Measurements from ENCODE around the gene SLC9A1. TPM values are rescaled to one million over a fixed set of nuclear protein-coding genes. Genes with fewer than 3 reads are reported as not detected.

SLC9A1 gene
- total RNA-seq, 1 experiment from 2014 or later = 21.7 TPM

- no peak overlapping the region for H3K9ac ChIP-seq (ENCODE audit: low read length)
- ChIA-PET CTCF (interaction anchor here (0.9 to 1.4 kb wide), 4 partner anchors 9 to 188 kb away, joined by 3 read pairs; partner anchors contain the start of gene SLC9A1), POLR2A (interaction anchor here (1.3 kb wide), 1 partner anchor 46 kb away, joined by 4 read pairs; the partner anchor contains the start of gene SLC9A1), RAD21 (ENCODE audit: low non-redundant PET in 1 of 2, low total read pairs in 2 of 2, uncharacterized antibody in 2 of 2, unreplicated experiment in 2 of 2) (no interaction called here)
- TF ChIP-seq ZFX (IDR thresholded peaks at IDR 0.05) = no peak
- TF ChIP-seq POLR2AphosphoS5 (IDR thresholded peaks at IDR 0.05; ENCODE audit: low read depth, low read length) = no peak
- TF ChIP-seq ZBTB33 (IDR thresholded peaks at IDR 0.05; ENCODE audit: extremely low read depth, insufficient replicate concordance, low read length) = no peak
- no peak for TF ChIP-seq FOSL1 (IDR thresholded peaks at IDR 0.05; ENCODE audit: low read depth)
- TF ChIP-seq ZNF274 (IDR thresholded peaks at IDR 0.05; ENCODE audit: low read depth, low read length) = no peak
- no peak for TF ChIP-seq RAD21 (IDR thresholded peaks at IDR 0.05; ENCODE audit: low read depth)
- ATAC-seq = no peak
- no peaks in the 10 kb centered on the region for H3K79me2 ChIP-seq (ENCODE audit: insufficient read depth, low read length)
- no peak overlapping the region for H2AFZ ChIP-seq (ENCODE audit: low read depth, low read length, poor library complexity, severe bottlenecking)
- BruUV-seq (replicated peaks) = no TSS peak
- H3K36me3 ChIP-seq (ENCODE audit: control insufficient read depth in 1 of 2, insufficient read depth in 2 of 2, low read length in 2 of 2) = no peaks in the 10 kb centered on the region
- intact Hi-C loops (cut with micrococcal nuclease) = no loop called here
- no peak for DNase-seq (ENCODE audit: low read depth, low spot score)
- no peak overlapping the region for H3K27ac ChIP-seq (ENCODE audit: low read depth, low read length)
- no peak overlapping the region for H3K4me2 ChIP-seq (ENCODE audit: low read length)
- no peak overlapping the region for H3K4me3 ChIP-seq (replicated peaks in 1 of 2; ENCODE audit: low read depth in 1 of 2, low read length in 2 of 2)
- H3K9me3 ChIP-seq (ENCODE audit: control insufficient read depth in 1 of 2, insufficient read depth in 1 of 2, low read depth in 1 of 2, low read length in 2 of 2) = no peaks in the 10 kb centered on the region
- H3K9me2 ChIP-seq (ENCODE audit: insufficient read depth) = no peaks in the 10 kb centered on the region
- H4K20me1 ChIP-seq (ENCODE audit: insufficient read depth) = no peaks in the 10 kb centered on the region
- peaks cover 17 to 44% of the 10 kb centered on the region in 2 experiments for H3K4me1 ChIP-seq (ENCODE audit: control insufficient read depth in 1 of 2, insufficient read depth in 2 of 2, low read length in 2 of 2)
- no peaks in the 10 kb centered on the region for H3K27me3 ChIP-seq (ENCODE audit: insufficient read depth, low read length)
These were observed 46.3 kb downstream of the SLC9A1 start for GRCh38 chr1:27108588-27108987.

- no peak overlapping the region for H3K4me2 ChIP-seq (ENCODE audit: low read length)
- H3K27me3 ChIP-seq (ENCODE audit: insufficient read depth, low read length) = no peaks in the 10 kb centered on the region
- H2AFZ ChIP-seq (ENCODE audit: low read depth, low read length, poor library complexity, severe bottlenecking) = no peak overlapping the region
- no peaks in the 10 kb centered on the region for H3K9me3 ChIP-seq (ENCODE audit: control insufficient read depth in 1 of 2, insufficient read depth in 1 of 2, low read depth in 1 of 2, low read length in 2 of 2)
- ATAC-seq (no peak), DNase-seq (ENCODE audit: low read depth, low spot score) (no peak)
- CTCF ChIA-PET = interaction anchor here (1.3 kb wide), 1 partner anchor 10 kb away, joined by 3 read pairs; no protein-coding TSS in a partner anchor
- H3K79me2 ChIP-seq (ENCODE audit: insufficient read depth, low read length) = no peaks in the 10 kb centered on the region
- no peaks in the 10 kb centered on the region for H3K9me2 ChIP-seq (ENCODE audit: insufficient read depth)
- intact Hi-C loops (cut with micrococcal nuclease) = no loop called here
- BruUV-seq (replicated peaks) = no TSS peak
- peaks cover 3 to 27% of the 10 kb centered on the region in 2 experiments for H3K4me1 ChIP-seq (ENCODE audit: control insufficient read depth in 1 of 2, insufficient read depth in 2 of 2, low read length in 2 of 2)
- no peak for TF ChIP-seq MAX (IDR thresholded peaks at IDR 0.05)
- TF ChIP-seq REST (IDR thresholded peaks at IDR 0.05; ENCODE audit: low read depth) = no peak
- no peak for TF ChIP-seq ZNF274 (IDR thresholded peaks at IDR 0.05; ENCODE audit: low read depth, low read length)
- TF ChIP-seq YY1 (IDR thresholded peaks at IDR 0.05; ENCODE audit: extremely low read depth, insufficient replicate concordance, low read depth, low read length) = no peak
- no peak for TF ChIP-seq RAD21 (IDR thresholded peaks at IDR 0.05; ENCODE audit: low read depth)
- TF ChIP-seq SP1 (IDR thresholded peaks at IDR 0.05; ENCODE audit: low read depth) = no peak
- no peak overlapping the region for H3K4me3 ChIP-seq (replicated peaks in 1 of 2; ENCODE audit: low read depth in 1 of 2, low read length in 2 of 2)
- H4K20me1 ChIP-seq (ENCODE audit: insufficient read depth) = no peaks in the 10 kb centered on the region
- POLR2A ChIA-PET = no interaction called here
- RAD21 ChIA-PET (ENCODE audit: low non-redundant PET in 1 of 2, low total read pairs in 2 of 2, uncharacterized antibody in 2 of 2, unreplicated experiment in 2 of 2) = no interaction called here
- no peaks in the 10 kb centered on the region for H3K36me3 ChIP-seq (ENCODE audit: control insufficient read depth in 1 of 2, insufficient read depth in 2 of 2, low read length in 2 of 2)
- H3K9ac ChIP-seq (ENCODE audit: low read length) = no peak overlapping the region
- H3K27ac ChIP-seq (ENCODE audit: low read depth, low read length) = no peak overlapping the region
These were observed 48.2 kb downstream of the SLC9A1 start for GRCh38 chr1:27106561-27107323.
